ENCODE measurements around the gene NDFIP2.

Gene NDFIP2

DNA sequence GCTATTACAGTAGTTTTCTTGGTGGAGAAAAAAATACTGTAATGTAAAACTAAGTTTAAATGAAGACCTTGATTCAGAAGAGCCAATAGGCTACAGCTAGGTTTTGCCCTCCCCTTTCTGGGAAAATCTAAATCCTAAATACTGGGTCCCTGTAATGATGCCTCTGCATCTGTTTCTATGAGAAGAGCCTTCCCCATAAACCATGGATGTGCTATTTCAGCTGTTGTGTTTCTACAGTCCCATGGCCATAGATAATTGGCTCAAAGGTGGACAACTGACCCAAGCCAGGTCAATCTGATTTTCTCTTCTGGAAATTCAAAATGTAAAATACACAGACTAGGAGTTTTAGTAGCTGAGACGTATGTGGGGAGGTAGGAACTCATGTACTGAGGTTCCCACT lies 101.9 kb downstream of the NDFIP2 start:
- H3K79me1 ChIP-seq (ENCODE audit: low read length): no peaks in the 10 kb centered on the region
- no peak overlapping the region for H3K23ac ChIP-seq (ENCODE audit: low read length)
- H3K4ac ChIP-seq (ENCODE audit: low read depth, low read length): no peak overlapping the region
- H4K12ac ChIP-seq (ENCODE audit: low read depth, low read length): no peak overlapping the region
- no peak overlapping the region for H2BK120ac ChIP-seq (ENCODE audit: insufficient read depth, low read length, poor library complexity)
- H3K9ac ChIP-seq (ENCODE audit: low read length): no peak overlapping the region
- H4K91ac ChIP-seq (ENCODE audit: low read depth, low read length): no peak overlapping the region
- H3K4me1 ChIP-seq (ENCODE audit: control insufficient read depth in 1 of 2, insufficient read depth in 2 of 2, low read length in 2 of 2): peaks cover 2 to 7% of the 10 kb centered on the region in 2 experiments
- no CpG with 5 or more reads among the region's 1 CpG for WGBS (ENCODE audit: extremely low coverage, insufficient coverage, insufficient read length)
- no peak overlapping the region for H3K4me2 ChIP-seq (ENCODE audit: low read length)
- H2BK12ac ChIP-seq (ENCODE audit: low read length): no peak overlapping the region
- H3K9me3 ChIP-seq (ENCODE audit: insufficient read depth, low read depth, low read length): no peaks in the 10 kb centered on the region
- no peak overlapping the region for H2AFZ ChIP-seq (ENCODE audit: insufficient read depth, low read length, poor library complexity)
- no peak overlapping the region for H3K14ac ChIP-seq (ENCODE audit: low read length)
- no peaks in the 10 kb centered on the region for H3K36me3 ChIP-seq (ENCODE audit: control insufficient read depth in 1 of 2, insufficient read depth in 2 of 2, low read length in 2 of 2)
- H3K27me3 ChIP-seq (ENCODE audit: insufficient read depth, low read length): no peaks in the 10 kb centered on the region
- no peak overlapping the region for H2AK5ac ChIP-seq (ENCODE audit: low read length)
- H3K4me3 ChIP-seq (ENCODE audit: low read depth, low read length): no peak overlapping the region
- no peak overlapping the region for H3K18ac ChIP-seq (ENCODE audit: low read length)
- H3K27ac ChIP-seq (ENCODE audit: low read depth, low read length): no peak overlapping the region
- H4K8ac ChIP-seq (ENCODE audit: low read depth, low read length): no peak overlapping the region
- no peaks in the 10 kb centered on the region for H3K79me2 ChIP-seq (ENCODE audit: control insufficient read depth, insufficient read depth, low read length, poor library complexity)
- DNase-seq: no peak
- H2BK5ac ChIP-seq (ENCODE audit: low read depth, low read length, poor library complexity): no peak overlapping the region

DNA sequence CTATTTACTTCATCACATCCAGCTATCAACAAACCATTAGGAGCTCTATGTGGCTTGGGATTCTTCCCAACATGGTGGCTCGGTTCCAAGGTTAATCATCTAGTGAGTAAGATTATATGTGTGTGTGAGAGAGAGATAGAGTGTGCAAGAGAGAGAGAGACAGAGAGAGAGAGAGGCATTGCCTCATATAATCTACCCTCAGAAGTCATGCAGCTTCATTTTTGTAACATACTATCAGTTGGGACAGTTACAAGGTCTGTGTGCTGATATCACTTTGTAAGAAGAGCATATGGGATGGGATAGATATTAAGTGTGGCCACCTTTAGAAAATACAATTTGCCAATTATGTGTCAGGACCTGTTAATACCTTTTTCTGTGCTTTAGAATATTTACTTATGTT lies 104.1 kb downstream of the NDFIP2 start:
- no peak overlapping the region for H4K12ac ChIP-seq (ENCODE audit: low read depth, low read length)
- H3K36me3 ChIP-seq (ENCODE audit: control insufficient read depth in 1 of 2, insufficient read depth in 2 of 2, low read length in 2 of 2): no peaks in the 10 kb centered on the region
- no peaks in the 10 kb centered on the region for H3K79me1 ChIP-seq (ENCODE audit: low read length)
- H3K23ac ChIP-seq (ENCODE audit: low read length): no peak overlapping the region
- H3K79me2 ChIP-seq (ENCODE audit: control insufficient read depth, insufficient read depth, low read length, poor library complexity): no peaks in the 10 kb centered on the region
- no peak overlapping the region for H2AFZ ChIP-seq (ENCODE audit: insufficient read depth, low read length, poor library complexity)
- no peaks in the 10 kb centered on the region for H3K9me3 ChIP-seq (ENCODE audit: insufficient read depth, low read depth, low read length)
- H3K18ac ChIP-seq (ENCODE audit: low read length): no peak overlapping the region
- H3K9ac ChIP-seq (ENCODE audit: low read length): no peak overlapping the region
- no peak overlapping the region for H2BK5ac ChIP-seq (ENCODE audit: low read depth, low read length, poor library complexity)
- H2AK5ac ChIP-seq (ENCODE audit: low read length): no peak overlapping the region
- no peak overlapping the region for H4K91ac ChIP-seq (ENCODE audit: low read depth, low read length)
- H3K14ac ChIP-seq (ENCODE audit: low read length): no peak overlapping the region
- DNase-seq: no peak
- no peak overlapping the region for H3K4ac ChIP-seq (ENCODE audit: low read depth, low read length)
- H2BK120ac ChIP-seq (ENCODE audit: insufficient read depth, low read length, poor library complexity): no peak overlapping the region
- H3K27ac ChIP-seq (ENCODE audit: low read depth, low read length): no peak overlapping the region
- no CpG with 5 or more reads among the region's 1 CpG for WGBS (ENCODE audit: extremely low coverage, insufficient coverage, insufficient read length)
- H2BK12ac ChIP-seq (ENCODE audit: low read length): no peak overlapping the region
- no peak overlapping the region for H3K4me3 ChIP-seq (ENCODE audit: low read depth, low read length)
- H3K27me3 ChIP-seq (ENCODE audit: insufficient read depth, low read length): no peaks in the 10 kb centered on the region
- peaks cover 2 to 7% of the 10 kb centered on the region in 2 experiments for H3K4me1 ChIP-seq (ENCODE audit: control insufficient read depth in 1 of 2, insufficient read depth in 2 of 2, low read length in 2 of 2)
- no peak overlapping the region for H3K4me2 ChIP-seq (ENCODE audit: low read length)
- no peak overlapping the region for H4K8ac ChIP-seq (ENCODE audit: low read depth, low read length)

DNA sequence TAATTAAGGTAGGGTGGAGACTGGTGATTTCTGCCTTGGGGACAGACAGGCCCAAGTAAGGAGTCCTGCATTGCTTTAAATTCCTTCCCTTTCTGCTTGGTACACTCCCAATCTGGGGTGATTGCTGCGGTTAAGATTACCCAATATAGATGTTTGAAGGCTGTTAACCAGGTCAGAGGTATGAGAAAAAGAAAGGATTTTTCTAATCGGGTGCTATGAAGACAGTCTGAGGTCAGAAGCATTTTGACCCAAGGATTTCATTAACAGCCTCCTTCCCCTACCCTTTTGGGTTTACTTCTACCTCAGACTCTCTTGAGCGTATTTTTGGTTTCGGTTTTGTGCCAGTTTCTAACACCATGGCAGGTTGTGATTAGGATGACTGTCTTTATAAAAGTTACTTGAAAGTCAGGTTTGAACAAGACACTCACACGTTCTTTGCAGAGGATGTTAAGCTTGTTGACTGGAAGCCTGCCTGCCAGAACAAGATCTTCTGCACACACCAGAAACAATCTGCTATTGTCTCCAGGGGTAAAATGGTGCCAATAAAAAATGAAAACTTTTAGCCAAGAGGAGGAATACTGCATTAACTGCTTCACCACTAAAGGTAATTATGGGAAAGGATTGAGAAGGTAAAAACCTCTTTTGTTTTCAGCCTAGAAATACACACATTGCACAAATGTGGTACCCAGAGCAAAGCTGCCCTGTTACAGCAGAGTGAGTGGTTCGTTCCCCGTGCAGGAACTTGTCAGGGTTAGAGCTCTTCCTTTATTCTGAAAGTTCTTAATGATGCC lies 108.8 kb downstream of the NDFIP2 start:
- Histone ChIP-seq H2AFZ (ENCODE audit: insufficient read depth, low read length, poor library complexity) (no peak overlapping the region), H3K27ac (ENCODE audit: low read depth, low read length) (no peak overlapping the region), H4K91ac (ENCODE audit: low read depth, low read length) (peak overlapping the region; percentile 15), H2BK120ac (ENCODE audit: insufficient read depth, low read length, poor library complexity) (peak overlapping the region; percentile 20), H3K36me3 (ENCODE audit: control insufficient read depth in 1 of 2, insufficient read depth in 2 of 2, low read length in 2 of 2) (no peaks in the 10 kb centered on the region), H3K79me1 (ENCODE audit: low read length) (no peaks in the 10 kb centered on the region), H3K14ac (ENCODE audit: low read length) (no peak overlapping the region), H2BK12ac (ENCODE audit: low read length) (no peak overlapping the region), H3K4ac (ENCODE audit: low read depth, low read length) (no peak overlapping the region), H3K4me3 (ENCODE audit: low read depth, low read length) (no peak overlapping the region), H4K12ac (ENCODE audit: low read depth, low read length) (no peak overlapping the region), H2BK5ac (ENCODE audit: low read depth, low read length, poor library complexity) (no peak overlapping the region), H3K4me2 (ENCODE audit: low read length) (no peak overlapping the region), H3K4me1 (ENCODE audit: control insufficient read depth in 1 of 2, insufficient read depth in 2 of 2, low read length in 2 of 2) (peaks cover 0 to 2% of the 10 kb centered on the region in 2 experiments), H4K8ac (ENCODE audit: low read depth, low read length) (no peak overlapping the region), H3K18ac (ENCODE audit: low read length) (no peak overlapping the region), H2AK5ac (ENCODE audit: low read length) (no peak overlapping the region), H3K79me2 (ENCODE audit: control insufficient read depth, insufficient read depth, low read length, poor library complexity) (no peaks in the 10 kb centered on the region), H3K9ac (ENCODE audit: low read length) (no peak overlapping the region), H3K27me3 (ENCODE audit: insufficient read depth, low read length) (peaks cover 2% of the 10 kb centered on the region), H3K9me3 (ENCODE audit: insufficient read depth, low read depth, low read length) (no peaks in the 10 kb centered on the region), H3K23ac (ENCODE audit: low read length) (no peak overlapping the region)
- WGBS (ENCODE audit: extremely low coverage, insufficient coverage, insufficient read length): no CpG with 5 or more reads among the region's 7 CpGs
- DNase-seq: no peak

DNA sequence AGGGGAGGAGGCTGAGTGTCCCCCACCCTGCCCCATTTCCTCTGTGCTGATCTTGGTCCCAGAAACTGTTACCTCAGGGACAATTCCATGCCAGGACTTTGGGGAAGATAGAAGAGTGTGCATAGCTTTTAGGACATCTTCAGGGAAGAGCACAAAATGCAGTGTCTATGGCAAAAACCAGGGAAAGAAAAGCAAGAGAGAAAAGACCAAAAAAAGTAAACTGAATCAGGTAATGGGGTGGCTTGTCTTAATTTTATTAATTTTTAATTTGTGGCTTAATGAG lies 109.4 kb downstream of the NDFIP2 start:
- peaks cover 0 to 2% of the 10 kb centered on the region in 2 experiments for H3K4me1 ChIP-seq (ENCODE audit: control insufficient read depth in 1 of 2, insufficient read depth in 2 of 2, low read length in 2 of 2)
- no peaks in the 10 kb centered on the region for H3K79me2 ChIP-seq (ENCODE audit: control insufficient read depth, insufficient read depth, low read length, poor library complexity)
- H3K27me3 ChIP-seq (ENCODE audit: insufficient read depth, low read length): peaks cover 2% of the 10 kb centered on the region
- H3K9ac ChIP-seq (ENCODE audit: low read length): no peak overlapping the region
- no peak overlapping the region for H3K27ac ChIP-seq (ENCODE audit: low read depth, low read length)
- H3K36me3 ChIP-seq (ENCODE audit: control insufficient read depth in 1 of 2, insufficient read depth in 2 of 2, low read length in 2 of 2): no peaks in the 10 kb centered on the region
- H3K9me3 ChIP-seq (ENCODE audit: insufficient read depth, low read depth, low read length): no peaks in the 10 kb centered on the region
- H3K4me3 ChIP-seq (ENCODE audit: low read depth, low read length): no peak overlapping the region
- peak overlapping the region; percentile 20 for H2BK120ac ChIP-seq (ENCODE audit: insufficient read depth, low read length, poor library complexity)
- H2AFZ ChIP-seq (ENCODE audit: insufficient read depth, low read length, poor library complexity): no peak overlapping the region
- H2BK5ac ChIP-seq (ENCODE audit: low read depth, low read length, poor library complexity): no peak overlapping the region
- H2BK12ac ChIP-seq (ENCODE audit: low read length): no peak overlapping the region
- peak overlapping the region; percentile 15 for H4K91ac ChIP-seq (ENCODE audit: low read depth, low read length)
- no peak overlapping the region for H3K14ac ChIP-seq (ENCODE audit: low read length)
- no peak overlapping the region for H2AK5ac ChIP-seq (ENCODE audit: low read length)
- H3K4ac ChIP-seq (ENCODE audit: low read depth, low read length): no peak overlapping the region
- H4K12ac ChIP-seq (ENCODE audit: low read depth, low read length): no peak overlapping the region
- H4K8ac ChIP-seq (ENCODE audit: low read depth, low read length): no peak overlapping the region
- H3K18ac ChIP-seq (ENCODE audit: low read length): no peak overlapping the region
- H3K23ac ChIP-seq (ENCODE audit: low read length): no peak overlapping the region
- no peaks in the 10 kb centered on the region for H3K79me1 ChIP-seq (ENCODE audit: low read length)
- H3K4me2 ChIP-seq (ENCODE audit: low read length): no peak overlapping the region
- DNase-seq: no peak
